Lung (tissue), 12 donors: Measurements from ENCODE around the gene ETFB. TPM values are rescaled to one million over a fixed set of nuclear protein-coding genes. Genes with fewer than 3 reads are reported as not detected.

Source experiments
- ATAC-seq: fragments of 200-7000 bp; cut with Tn5 transposase; one replicate; pipeline ENCODE4 v1.9.1; 2020; ENCODE audit warnings: moderate number of reproducible peaks; ENCODE audit not compliant: insufficient read depth, low FRiP score
- DNase-seq, 3 donors: peaks; one replicate each; pipeline ENCODE4 v3.0.0-alpha.2; 2013 to 2017
- H3K27ac ChIP-seq, 2 donors: one replicate each; pipeline ENCODE4 v1.5.1; 2013; ENCODE audit warnings: mild to moderate bottlenecking in 2 of 2, moderate library complexity in 2 of 2, control low read depth in 1 of 2, inconsistent platforms in 1 of 2, low read depth in 1 of 2, low read length in 1 of 2
- H3K27me3 ChIP-seq, 3 donors: one replicate each; pipeline ENCODE4 v1.5.1; 2013; ENCODE audit warnings: low read length in 2 of 3; ENCODE audit not compliant: control insufficient read depth in 3 of 3, insufficient read depth in 3 of 3
- H3K36me3 ChIP-seq, 4 donors: one replicate each; pipeline ENCODE4 v1.5.1; 2013; ENCODE audit warnings: low read length in 4 of 4, mild to moderate bottlenecking in 1 of 4, moderate library complexity in 1 of 4; ENCODE audit not compliant: control insufficient read depth in 4 of 4, insufficient read depth in 4 of 4
- H3K4me1 ChIP-seq, 5 donors: one replicate each; pipeline ENCODE4 v1.5.1; 2013; ENCODE audit warnings: low read length in 5 of 5, mild to moderate bottlenecking in 2 of 5, moderate library complexity in 1 of 5; ENCODE audit not compliant: control insufficient read depth in 5 of 5, insufficient read depth in 5 of 5
- H3K4me3 ChIP-seq: one replicate; pipeline ENCODE4 v1.5.1; 2013; ENCODE audit warnings: mild to moderate bottlenecking, control low read depth, moderate library complexity
- H3K9ac ChIP-seq, 2 donors: one replicate each; pipeline ENCODE4 v1.5.1; 2013; ENCODE audit warnings: low read length in 2 of 2, control low read depth in 1 of 2; ENCODE audit not compliant: insufficient read depth in 1 of 2
- H3K9me3 ChIP-seq, 4 donors: one replicate each; pipeline ENCODE4 v1.5.1; 2013; ENCODE audit warnings: low read length in 3 of 4, mild to moderate bottlenecking in 1 of 4, moderate library complexity in 1 of 4; ENCODE audit not compliant: control insufficient read depth in 4 of 4, insufficient read depth in 3 of 4
- CTCF ChIP-seq: IDR thresholded peaks from 2 replicates; pipeline ENCODE4 v1.5.1; 2012; ENCODE audit warnings: mild to moderate bottlenecking; ENCODE audit errors: control extremely low read depth, extremely low read depth
- WGBS, 2 donors: extraction: QIAGEN DNeasy Blood & Tissue Kit; methylation state at CpG; one replicate each; pipeline ENCODE4 v1.1.7; 2013; 5-methylcytosine and 5-hydroxymethylcytosine counted together
- polyA plus RNA-seq, 2 donors: library from polyadenylated mRNA; stranded (reverse); fragments of 200-250 nt; gene quantifications; one replicate each; pipeline ENCODE4 v1.2.1, GENCODE V29; 2013
- total RNA-seq, 2 donors: library from RNA; depleted of rRNA in 1 of 2; stranded (reverse); fragments of >200 nt in 1 of 2; gene quantifications; one replicate each; pipeline ENCODE4 v1.2.1, GENCODE V29; 2014 to 2021
- donor health status: control.
- donor health status: control.
- donor health status: Bipolar disorder and iron deficiency.
- donor health status: healthy.
- donor health status: DM: yes; HTN: yes; CAD: no.

ETFB gene
- total and polyA plus RNA-seq, 4 donors, result 36.8 to 118 (median 103) TPM

- H3K4me1 ChIP-seq, result peaks cover 0 to 5% (median 0%) of the 10 kb centered on the region in 5 donors
- H3K4me3 ChIP-seq, result no peak overlapping the region
- no peak overlapping the region for H3K27ac ChIP-seq
- DNase-seq (no peak), ATAC-seq (no peak)
- peaks cover 0 to 12% (median 8%) of the 10 kb centered on the region in 3 donors for H3K27me3 ChIP-seq
- H3K36me3 ChIP-seq, result no peaks in the 10 kb centered on the region
- H3K9ac ChIP-seq, result no peak overlapping the region
- 90 to 91% methylated on average over 6 of the region's 6 CpGs for WGBS, 2 donors
- no peak for TF ChIP-seq CTCF
- H3K9me3 ChIP-seq, result peaks cover 0 to 2% (median 0%) of the 10 kb centered on the region in 4 donors
These were observed 34.5 kb downstream of the ETFB start for GRCh38 chr19:51331716-51332115.

- Histone ChIP-seq H3K27ac (no peak overlapping the region), H3K9me3 (peaks cover 0 to 2% (median 0%) of the 10 kb centered on the region in 4 donors), H3K4me1 (peaks cover 0 to 5% (median 0%) of the 10 kb centered on the region in 5 donors), H3K4me3 (no peak overlapping the region), H3K36me3 (no peaks in the 10 kb centered on the region), H3K9ac (no peak overlapping the region), H3K27me3 (peaks cover 0 to 16% (median 8%) of the 10 kb centered on the region in 3 donors)
- no peak for ATAC-seq
- 67 to 74% methylated on average over 3 of the region's 3 CpGs for whole genome bisulfite sequencing, 2 donors
- no peak for TF ChIP-seq CTCF
- DNase-seq, result no peak
These were observed 35.0 kb downstream of the ETFB start for GRCh38 chr19:51331193-51331592.

- TF ChIP-seq CTCF, result no peak
- Histone ChIP-seq H3K4me1 (peaks cover 0 to 5% (median 0%) of the 10 kb centered on the region in 5 donors), H3K9ac (no peak overlapping the region), H3K9me3 (peaks cover 0 to 2% (median 0%) of the 10 kb centered on the region in 4 donors), H3K27me3 (peaks cover 0 to 23% (median 8%) of the 10 kb centered on the region in 3 donors), H3K36me3 (no peaks in the 10 kb centered on the region), H3K27ac (no peak overlapping the region), H3K4me3 (no peak overlapping the region)
- no peak for DNase-seq
- ATAC-seq, result no peak
- 96 to 97% methylated on average over 4 of the region's 4 CpGs for WGBS, 2 donors
These were observed 35.8 kb downstream of the ETFB start for GRCh38 chr19:51330366-51330765.

GRCh38 chr19:51329411-51329810 is 36.8 kb downstream of the ETFB start:
- Histone ChIP-seq H3K9me3 (peaks cover 0 to 2% (median 0%) of the 10 kb centered on the region in 4 donors), H3K27ac (no peak overlapping the region), H3K27me3 (peaks cover 0 to 24% (median 8%) of the 10 kb centered on the region in 3 donors), H3K9ac (no peak overlapping the region), H3K4me1 (peaks cover 0 to 5% (median 0%) of the 10 kb centered on the region in 5 donors), H3K4me3 (no peak overlapping the region), H3K36me3 (no peaks in the 10 kb centered on the region)
- DNase-seq, result no peak
- ATAC-seq, result no peak
- WGBS, 2 donors, result 75 to 88% methylated on average over 5 of the region's 5 CpGs
- TF ChIP-seq CTCF, result no peak
